ENCODE results near the gene CHGA. TPM values are rescaled to one million over a fixed set of nuclear protein-coding genes. Genes with fewer than 3 reads are reported as not detected.

CHGA gene
- total RNA-seq, 1 donor from 2014 or later: 0.29 TPM

GRCh38 chr14:92960706-92961566, 38.0 kb downstream of the CHGA start:
- no peak for DNase-seq (ENCODE audit: low spot score)

- no peak for DNase-seq (ENCODE audit: low spot score)
Observed at GRCh38 chr14:92961567-92961855, 38.6 kb downstream of the CHGA start.

- DNase-seq (ENCODE audit: low spot score): no peak
Observed at GRCh38 chr14:92962031-92962830, 39.3 kb downstream of the CHGA start.

GRCh38 chr14:92962831-92963095, 39.8 kb downstream of the CHGA start:
- DNase-seq (ENCODE audit: low spot score): no peak

- no peak for DNase-seq (ENCODE audit: low spot score)
Observed at GRCh38 chr14:92963301-92964123, 40.6 kb downstream of the CHGA start.

- peak; percentile 42 for DNase-seq (ENCODE audit: low spot score)
Observed at GRCh38 chr14:92964124-92965109, 41.5 kb downstream of the CHGA start.

GRCh38 chr14:92965281-92965680, 42.3 kb downstream of the CHGA start:
- no peak for DNase-seq (ENCODE audit: low spot score)

GRCh38 chr14:92967346-92967926, 44.5 kb downstream of the CHGA start:
- DNase-seq (ENCODE audit: low spot score): no peak

- no peak for DNase-seq (ENCODE audit: low spot score)
Observed at GRCh38 chr14:92968291-92969020, 45.5 kb downstream of the CHGA start.

- DNase-seq (ENCODE audit: low spot score): no peak
Observed at GRCh38 chr14:92969430-92969829, 46.5 kb downstream of the CHGA start.

- no peak for DNase-seq (ENCODE audit: low spot score)
Observed at GRCh38 chr14:92969871-92970270, 46.9 kb downstream of the CHGA start.

- no peak for DNase-seq (ENCODE audit: low spot score)
Observed at GRCh38 chr14:92970271-92970670, 47.3 kb downstream of the CHGA start.

- no peak for DNase-seq (ENCODE audit: low spot score)
Observed at GRCh38 chr14:92971601-92972180, 48.7 kb downstream of the CHGA start.

- peak; percentile 84 for DNase-seq (ENCODE audit: low spot score)
Observed at GRCh38 chr14:92973261-92973797, 50.4 kb downstream of the CHGA start.

- no peak for DNase-seq (ENCODE audit: low spot score)
Observed at GRCh38 chr14:92973798-92974372, 50.9 kb downstream of the CHGA start.

- DNase-seq (ENCODE audit: low spot score): no peak
Observed at GRCh38 chr14:92974541-92975345, 51.8 kb downstream of the CHGA start.

- no peak for DNase-seq (ENCODE audit: low spot score)
Observed at GRCh38 chr14:92976268-92976667, 53.3 kb downstream of the CHGA start.
